GM23338 (cell line): ENCODE measurements around the gene TMEM59. TPM values are rescaled to one million over a fixed set of nuclear protein-coding genes. Genes with fewer than 3 reads are reported as not detected.
A peak's percentile ranks its signal among the peaks of the same experiment; 100 is the strongest.

ENCODE experiments used
- ATAC-seq: fragments of 200-7000 bp; cut with Tn5 transposase; 3 replicates; pipeline ENCODE4 v1.9.1; 2020
- DNase-seq: peaks from one replicate; pipeline ENCODE4 v3.0.0-alpha.2; 2015; ENCODE audit warnings: low spot score
- H2AFZ ChIP-seq: fragments of 200-600 bp; sonication (generic); 2 replicates; pipeline ENCODE4 v1.8.0; 2016; ENCODE audit warnings: antibody characterized with exemption, mild to moderate bottlenecking, moderate library complexity
- H3F3A ChIP-seq: fragments of 200-600 bp; sonication (generic); replicated peaks from 2 replicates; pipeline ENCODE4 v1.8.0; 2017; ENCODE audit warnings: antibody characterized with exemption, mixed run types, low read depth
- H3K27ac ChIP-seq: fragments of 200-600 bp; sonication (generic); 2 replicates; pipeline ENCODE4 v1.6.1; 2016; ENCODE audit warnings: low read depth
- H3K27me3 ChIP-seq: fragments of 200-600 bp; sonication (generic); 2 replicates; pipeline ENCODE4 v1.8.0; 2016; ENCODE audit warnings: mild to moderate bottlenecking, mixed run types, moderate library complexity; ENCODE audit not compliant: insufficient read depth
- H3K36me3 ChIP-seq: fragments of 200-600 bp; sonication (generic); 2 replicates; pipeline ENCODE4 v1.8.0; 2016; ENCODE audit warnings: mild to moderate bottlenecking; ENCODE audit not compliant: insufficient read depth
- H3K4me1 ChIP-seq: fragments of 200-600 bp; sonication (generic); 2 replicates; pipeline ENCODE4 v1.8.0; 2016; ENCODE audit warnings: mild to moderate bottlenecking, moderate library complexity; ENCODE audit not compliant: insufficient read depth
- H3K4me2 ChIP-seq: fragments of 200-600 bp; sonication (generic); 2 replicates; pipeline ENCODE4 v1.7.1; 2017; ENCODE audit warnings: mixed run types
- H3K4me3 ChIP-seq: fragments of 200-600 bp; sonication (generic); 2 replicates; pipeline ENCODE4 v1.6.1; 2016; ENCODE audit warnings: mixed run types
- H3K79me2 ChIP-seq: fragments of 200-600 bp; sonication (generic); replicated peaks from 2 replicates; pipeline ENCODE4 v1.8.0; 2017; ENCODE audit warnings: mild to moderate bottlenecking; ENCODE audit not compliant: insufficient read depth
- H3K9me2 ChIP-seq: fragments of 200-600 bp; sonication (generic); 2 replicates; pipeline ENCODE4 v1.8.0; 2017; ENCODE audit not compliant: insufficient read depth
- H4K20me1 ChIP-seq: fragments of 200-600 bp; sonication (generic); replicated peaks from 2 replicates; pipeline ENCODE4 v1.8.0; 2017; ENCODE audit warnings: mild to moderate bottlenecking; ENCODE audit not compliant: insufficient read depth
- H3K27ac Mint-ChIP-seq: 2 replicates; pipeline ENCODE4 v1.8.0; 2020; ENCODE audit warnings: inconsistent platforms, mild to moderate bottlenecking, moderate library complexity, mixed read lengths
- H3K27me3 Mint-ChIP-seq: 3 replicates; pipeline ENCODE4 v1.8.0; 2022; ENCODE audit warnings: low read depth, mild to moderate bottlenecking, moderate library complexity, mixed read lengths, inconsistent platforms; ENCODE audit not compliant: insufficient read depth, poor library complexity
- H3K36me3 Mint-ChIP-seq: 3 replicates; pipeline ENCODE4 v1.8.0; 2021; ENCODE audit warnings: low read depth, mild to moderate bottlenecking, inconsistent platforms, moderate library complexity, mixed read lengths
- H3K4me1 Mint-ChIP-seq: 3 replicates; pipeline ENCODE4 v1.8.0; 2020; ENCODE audit warnings: mild to moderate bottlenecking, inconsistent platforms, mixed read lengths
- H3K4me3 Mint-ChIP-seq: 3 replicates; pipeline ENCODE4 v1.8.0; 2021; ENCODE audit warnings: moderate library complexity, mild to moderate bottlenecking, inconsistent platforms, mixed read lengths
- H3K9me3 Mint-ChIP-seq: 3 replicates; pipeline ENCODE4 v1.8.0; 2020; ENCODE audit warnings: moderate library complexity, mild to moderate bottlenecking, inconsistent platforms, mixed read lengths
- CREB1 ChIP-seq: fragments of 250-450 bp; sonication (Bioruptor Pico); IDR thresholded peaks from 2 replicates; pipeline ENCODE4 v1.5.0; 2020; ENCODE audit warnings: low read depth, mild to moderate bottlenecking, moderate library complexity
- CTCF ChIP-seq, 2 experiments: fragments of 200-600 bp in 1 of 2; sonication (generic) in 1 of 2; conservative IDR thresholded peaks; 2 replicates each; pipeline versions ENCODE4 v1.5.1 to v1.6.1; 2016 to 2017; ENCODE audit warnings: antibody characterized with exemption in 2 of 2, low read depth in 2 of 2, mild to moderate bottlenecking in 2 of 2, moderate library complexity in 1 of 2
- EZH2 ChIP-seq: fragments of 200-600 bp; sonication (generic); IDR thresholded peaks from one replicate; pipeline ENCODE4 v1.8.0; 2017; ENCODE audit warnings: antibody characterized with exemption, mild to moderate bottlenecking, low read depth; ENCODE audit not compliant: unreplicated experiment
- EZH2phosphoT487 ChIP-seq: fragments of 200-600 bp; sonication (generic); IDR thresholded peaks from one replicate; pipeline ENCODE4 v1.8.1; 2018; ENCODE audit warnings: antibody characterized with exemption; ENCODE audit not compliant: unreplicated experiment
- NANOG ChIP-seq: IDR thresholded peaks from 2 replicates; pipeline ENCODE4 v1.6.1; 2016; ENCODE audit warnings: antibody characterized with exemption, borderline replicate concordance
- POLR2AphosphoS5 ChIP-seq: IDR thresholded peaks from 2 replicates; pipeline ENCODE4 v1.6.1; 2016; ENCODE audit warnings: antibody characterized with exemption, low read depth
- ZNF114 ChIP-seq: fragments of 250-450 bp; sonication (Bioruptor Pico); IDR thresholded peaks from 2 replicates; pipeline ENCODE4 v1.5.0; 2020; ENCODE audit warnings: mild to moderate bottlenecking, moderate library complexity
- ZNF462 ChIP-seq: fragments of 250-450 bp; sonication (Bioruptor Pico); IDR thresholded peaks from 2 replicates; pipeline ENCODE4 v1.5.0; 2020; ENCODE audit warnings: mild to moderate bottlenecking, moderate library complexity
- polyA plus RNA-seq: library from polyadenylated mRNA; unstranded; fragments of >200 nt; fragmentation: Nextera tagmentation; extraction: Ambion mirVana; gene quantifications from 2 replicates; pipeline ENCODE4 v1.2.1, GENCODE V29; 2016
- total RNA-seq: library from RNA; depleted of rRNA; stranded (reverse); fragments of >200 nt; shearing (Covaris generic); gene quantifications from 2 replicates; pipeline ENCODE4 v1.2.3, GENCODE V29; 2014

Gene TMEM59
- total and polyA plus RNA-seq, 2 experiments from 2014 or later, result 81.9 to 132 TPM

GRCh38 chr1:54077359-54077758, 24.4 kb upstream of the TMEM59 start (continued):
- TF ChIP-seq ZNF462 (CRISPR knock-in tag), result no peak
- TF ChIP-seq CREB1 (CRISPR knock-in tag), result no peak
- TF ChIP-seq NANOG, result no peak
- TF ChIP-seq POLR2AphosphoS5, result no peak
- no peak for TF ChIP-seq EZH2
- TF ChIP-seq CTCF (conservative IDR thresholded peaks at IDR 0.05; ENCODE audit: low read depth in 2 of 2), result no peak
- TF ChIP-seq ZNF114 (CRISPR knock-in tag), result no peak

- no peaks in the 10 kb centered on the region for H3K79me2 ChIP-seq
- Mint-ChIP-seq H3K9me3 (peaks cover 3% of the 10 kb centered on the region; the same call in 1 of the 3 replicates), H3K27ac (no peak overlapping the region), H3K4me3 (no peak overlapping the region), H3K36me3 (peaks cover 10% of the 10 kb centered on the region; the same call in 2 of the 3 replicates), H3K4me1 (no peaks in the 10 kb centered on the region), H3K27me3 (no peaks in the 10 kb centered on the region)
- no peaks in the 10 kb centered on the region for H3F3A ChIP-seq
- H3K4me3 ChIP-seq, result no peak overlapping the region
- H4K20me1 ChIP-seq, result no peaks in the 10 kb centered on the region; the same call in 1 of the 2 replicates
- no peak overlapping the region for H2AFZ ChIP-seq
- ATAC-seq (peak; percentile 51), DNase-seq (peak; percentile 56)
- no peak overlapping the region for H3K27ac ChIP-seq
- no peaks in the 10 kb centered on the region for H3K27me3 ChIP-seq
- no peaks in the 10 kb centered on the region for H3K9me2 ChIP-seq
- no peak for TF ChIP-seq EZH2phosphoT487
- peak; percentile 75 to 95 for TF ChIP-seq CTCF (conservative IDR thresholded peaks at IDR 0.05; ENCODE audit: low read depth in 2 of 2)
- no peak overlapping the region for H3K4me2 ChIP-seq
- no peaks in the 10 kb centered on the region for H3K4me1 ChIP-seq
- H3K36me3 ChIP-seq, result peaks cover 7% of the 10 kb centered on the region; the same call in 1 of the 2 replicates
Measured at GRCh38 chr1:54070171-54070837, 17.3 kb upstream of the TMEM59 start.
